Activated CD8-positive, alpha-beta memory T cell treated with anti-CD3 and anti-CD28 coated beads, Interleukin-2, amount 10 ng/mL, durations not matched to agents 7 days and 5 days (primary cell): ENCODE data around the gene PACSIN1. TPM values are rescaled to one million over a fixed set of nuclear protein-coding genes. Genes with fewer than 3 reads are reported as not detected.

Source experiments
- ATAC-seq: fragments of 150-1000 bp; cut with Tn5 transposase; one replicate; pipeline ENCODE4 v1.10.0; 2021; ENCODE audit warnings: moderate library complexity
- CTCF ChIA-PET: fragments of 350-600 bp; sonication (Branson Sonifier 250); formaldehyde crosslinking; loops from one replicate; lab custom pipeline; 2021; ENCODE audit warnings: antibody characterized with exemption; lab: Charles Lee
- DNase-seq: peaks from one replicate; pipeline ENCODE4 v3.0.0-alpha.2; 2020
- H3K27ac Mint-ChIP-seq: one replicate; pipeline ENCODE4 v1.8.0; 2021; ENCODE audit warnings: mild to moderate bottlenecking, mixed read lengths
- H3K27me3 Mint-ChIP-seq: one replicate; pipeline ENCODE4 v1.8.0; 2021; ENCODE audit warnings: mixed read lengths
- H3K36me3 Mint-ChIP-seq: one replicate; pipeline ENCODE4 v1.8.0; 2021; ENCODE audit warnings: mild to moderate bottlenecking, mixed read lengths
- H3K4me1 Mint-ChIP-seq: one replicate; pipeline ENCODE4 v1.8.0; 2021; ENCODE audit warnings: mixed read lengths
- H3K4me3 Mint-ChIP-seq: one replicate; pipeline ENCODE4 v1.8.0; 2021; ENCODE audit warnings: mild to moderate bottlenecking, moderate library complexity, mixed read lengths
- H3K9me3 Mint-ChIP-seq: one replicate; pipeline ENCODE4 v1.8.0; 2022; ENCODE audit warnings: low read depth, mixed read lengths
- total RNA-seq, 2 experiments: library from RNA; stranded (reverse); gene quantifications; one replicate each; pipeline ENCODE4 v1.2.3, GENCODE V29; 2021

The PACSIN1 gene
- total RNA-seq, 2 experiments from 2014 or later, result 0.59 to 2.2 TPM

DNA sequence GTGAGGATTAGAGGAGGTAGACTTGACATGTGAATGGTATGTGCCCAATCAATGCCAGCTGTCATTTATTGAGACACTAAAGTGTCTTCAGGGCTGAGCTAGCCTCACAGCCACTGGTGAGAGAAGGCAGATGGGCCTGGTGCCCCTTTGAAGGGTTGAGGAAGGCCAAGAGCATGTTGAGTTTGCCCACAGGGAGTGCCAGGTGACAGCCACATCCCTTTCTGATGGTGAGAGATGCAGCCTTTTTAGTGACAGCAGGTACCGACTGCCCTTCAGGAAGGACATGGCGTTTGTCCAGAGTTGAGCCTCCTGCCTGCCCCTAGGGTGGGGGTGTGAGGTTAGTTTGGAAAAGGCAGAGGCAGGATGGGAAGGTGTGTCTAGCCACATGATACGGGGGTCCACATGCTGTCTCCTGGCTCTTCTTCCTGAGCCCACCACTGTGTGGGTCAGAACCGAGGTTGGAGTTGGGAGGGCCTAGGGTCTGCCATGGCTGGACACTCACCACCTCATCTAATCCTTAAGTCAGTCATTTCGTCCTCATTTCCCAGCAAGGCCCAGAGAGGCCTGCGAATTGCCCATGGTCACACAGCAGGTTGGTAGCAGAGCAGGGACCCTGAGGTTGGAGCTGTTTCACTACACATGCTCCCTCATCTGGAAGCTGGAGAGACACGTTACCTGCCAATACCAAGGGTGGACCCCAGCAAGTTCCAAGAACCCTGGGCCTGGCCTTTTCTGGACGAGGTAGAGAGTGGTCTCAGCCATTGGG, 57.7 kb downstream of the PACSIN1 start:
- Mint-ChIP-seq H3K4me1 (peaks cover 5% of the 10 kb centered on the region), H3K27ac (no peak overlapping the region), H3K36me3 (no peaks in the 10 kb centered on the region), H3K4me3 (no peak overlapping the region), H3K27me3 (no peaks in the 10 kb centered on the region), H3K9me3 (no peaks in the 10 kb centered on the region)
- DNase-seq (no peak), ATAC-seq (no peak)
- CTCF ChIA-PET, result interaction anchor here (0.9 to 1.1 kb wide), 2 partner anchors 85 to 360 kb away, joined by 3 to 5 read pairs; no protein-coding TSS in a partner anchor

DNA sequence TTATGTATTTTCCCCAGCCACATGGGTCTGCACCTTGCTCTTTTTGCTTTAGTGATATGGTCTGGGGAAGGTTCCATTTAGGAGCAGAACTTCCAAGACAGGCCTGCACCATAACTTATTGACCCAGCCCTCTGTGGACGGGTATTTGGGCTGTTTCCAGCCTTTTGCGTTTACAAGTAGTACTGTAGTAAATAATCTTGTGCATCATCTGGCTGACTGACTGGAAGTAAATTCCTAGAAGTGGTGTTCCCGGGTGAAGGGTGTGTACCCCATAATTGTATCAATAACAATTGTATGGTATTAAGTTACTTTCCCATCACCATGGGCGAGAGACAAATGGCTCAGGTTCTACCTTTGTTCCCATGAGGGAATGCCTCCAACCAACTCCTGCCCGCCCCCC, 58.6 kb downstream of the PACSIN1 start:
- DNase-seq (no peak), ATAC-seq (no peak)
- peaks cover 5% of the 10 kb centered on the region for H3K4me1 Mint-ChIP-seq
- H3K27ac Mint-ChIP-seq, result no peak overlapping the region
- no peaks in the 10 kb centered on the region for H3K27me3 Mint-ChIP-seq
- CTCF ChIA-PET, result no interaction called here
- no peak overlapping the region for H3K4me3 Mint-ChIP-seq
- H3K36me3 Mint-ChIP-seq, result no peaks in the 10 kb centered on the region
- H3K9me3 Mint-ChIP-seq, result no peaks in the 10 kb centered on the region

DNA sequence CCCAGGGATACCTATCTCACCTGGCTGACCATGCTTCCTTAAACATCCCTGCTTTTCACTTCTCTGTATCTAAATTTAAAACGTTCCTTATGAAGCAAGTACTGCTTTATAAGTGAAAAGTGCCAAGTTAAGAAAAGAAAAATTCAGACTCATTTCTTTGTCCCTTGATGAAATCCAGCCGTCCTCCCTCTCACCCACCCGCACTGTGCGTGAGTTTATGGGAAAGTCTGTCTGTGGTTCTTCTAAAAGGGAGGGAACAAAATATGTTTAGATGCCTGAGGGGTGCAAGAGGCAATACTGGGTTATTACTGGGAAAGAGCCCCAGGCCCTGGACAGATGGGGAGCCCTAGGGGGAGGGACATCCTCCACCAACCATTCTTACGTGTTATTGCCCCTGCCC, 59.1 kb downstream of the PACSIN1 start:
- DNase-seq (no peak), ATAC-seq (no peak)
- Mint-ChIP-seq H3K4me1 (peaks cover 5% of the 10 kb centered on the region), H3K4me3 (no peak overlapping the region), H3K27me3 (no peaks in the 10 kb centered on the region), H3K36me3 (no peaks in the 10 kb centered on the region), H3K27ac (no peak overlapping the region), H3K9me3 (no peaks in the 10 kb centered on the region)
- CTCF ChIA-PET, result no interaction called here

DNA sequence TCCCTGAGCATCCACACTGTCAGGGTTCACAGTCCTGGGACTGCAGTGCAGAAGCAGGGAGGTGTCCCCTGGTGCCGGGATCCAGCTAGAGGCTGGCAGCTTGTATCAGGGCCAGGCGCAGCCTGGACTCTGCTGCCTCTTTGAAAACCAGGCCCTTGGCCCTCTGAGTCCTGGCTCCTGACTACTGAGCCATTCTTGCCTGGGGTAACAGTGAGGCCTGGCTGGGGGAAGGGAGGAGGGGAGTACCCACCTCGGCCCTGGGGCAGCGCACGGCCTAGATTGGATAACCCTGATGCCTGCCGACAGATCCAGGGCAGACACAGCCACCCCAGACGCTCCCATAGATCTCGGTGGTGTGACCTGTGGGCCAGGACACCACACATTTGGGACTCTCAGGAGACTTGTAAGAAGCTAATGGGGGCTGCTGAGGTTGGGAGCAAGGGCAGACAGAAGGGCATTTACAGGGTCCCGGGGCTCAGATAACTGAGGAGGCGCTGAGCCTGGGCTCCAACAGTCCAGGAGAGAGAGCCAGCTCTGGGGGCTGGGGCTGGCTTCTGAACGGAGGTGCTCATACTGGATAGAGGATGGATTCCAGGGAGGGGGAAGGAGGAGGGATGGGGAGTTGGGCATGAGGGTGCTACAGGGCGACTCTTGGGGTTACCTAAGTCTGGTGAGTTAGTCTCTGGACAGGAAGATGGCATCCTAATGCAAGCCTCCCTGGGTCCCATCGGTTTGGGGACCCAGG, 59.7 kb downstream of the PACSIN1 start:
- no peak for DNase-seq
- Mint-ChIP-seq H3K9me3 (no peaks in the 10 kb centered on the region), H3K4me3 (no peak overlapping the region), H3K4me1 (peaks cover 5% of the 10 kb centered on the region), H3K27me3 (no peaks in the 10 kb centered on the region), H3K36me3 (no peaks in the 10 kb centered on the region), H3K27ac (no peak overlapping the region)
- CTCF ChIA-PET, result interaction anchor here (0.9 to 2.9 kb wide), 2 partner anchors 66 to 83 kb away, joined by 3 to 26 read pairs; no protein-coding TSS in a partner anchor
- no peak for ATAC-seq

- DNase-seq (no peak), ATAC-seq (no peak)
- Mint-ChIP-seq H3K9me3 (no peaks in the 10 kb centered on the region), H3K36me3 (no peaks in the 10 kb centered on the region), H3K4me1 (peaks cover 5% of the 10 kb centered on the region), H3K27ac (no peak overlapping the region), H3K4me3 (no peak overlapping the region), H3K27me3 (no peaks in the 10 kb centered on the region)
- CTCF ChIA-PET, result interaction anchor here (0.6 to 2.9 kb wide), 6 partner anchors 26 to 613 kb away, joined by 3 to 26 read pairs (median 3); partner anchors contain the start of gene SMIM29
These were observed 60.5 kb downstream of the PACSIN1 start for GRCh38 chr6:34526241-34526972.

DNA sequence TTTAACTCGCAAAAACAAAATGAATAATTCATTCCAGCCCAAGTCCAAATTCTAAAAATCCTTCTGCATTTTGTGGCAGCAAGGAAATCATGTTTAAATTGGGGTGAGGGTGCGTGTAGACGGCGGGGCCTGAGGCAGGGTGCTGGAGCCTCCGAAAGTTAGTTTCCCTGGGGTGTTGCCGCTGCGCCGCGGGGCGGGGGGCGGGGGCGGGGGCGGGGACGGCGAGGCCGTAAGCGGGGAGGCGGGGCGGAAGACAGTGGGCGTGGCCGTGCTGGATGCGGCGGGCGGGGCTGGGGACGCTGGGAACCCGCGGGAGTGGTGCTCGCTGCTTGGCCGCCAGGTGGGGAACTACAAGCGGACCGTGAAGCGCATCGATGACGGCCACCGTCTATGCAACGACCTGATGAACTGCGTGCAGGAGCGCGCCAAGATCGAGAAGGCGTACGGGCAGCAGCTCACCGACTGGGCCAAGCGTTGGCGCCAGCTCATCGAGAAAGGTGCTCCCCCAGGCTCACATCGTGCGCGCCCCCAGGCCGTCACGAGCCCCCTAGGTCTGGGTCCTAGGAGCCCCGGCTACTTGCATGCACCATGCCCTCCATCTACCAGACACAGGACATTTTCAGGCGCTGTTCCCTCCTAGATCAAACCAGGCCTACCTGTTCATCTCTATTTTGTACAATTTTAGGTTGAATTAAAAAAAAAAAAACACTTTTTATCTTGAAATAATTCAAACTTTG, 61.3 kb downstream of the PACSIN1 start:
- H3K4me3 Mint-ChIP-seq, result no peak overlapping the region
- no peak overlapping the region for H3K27ac Mint-ChIP-seq
- CTCF ChIA-PET, result interaction anchor here (0.6 to 2.9 kb wide), 10 partner anchors 8 to 612 kb away, joined by 3 to 26 read pairs (median 3); partner anchors contain the start of gene SMIM29

DNA sequence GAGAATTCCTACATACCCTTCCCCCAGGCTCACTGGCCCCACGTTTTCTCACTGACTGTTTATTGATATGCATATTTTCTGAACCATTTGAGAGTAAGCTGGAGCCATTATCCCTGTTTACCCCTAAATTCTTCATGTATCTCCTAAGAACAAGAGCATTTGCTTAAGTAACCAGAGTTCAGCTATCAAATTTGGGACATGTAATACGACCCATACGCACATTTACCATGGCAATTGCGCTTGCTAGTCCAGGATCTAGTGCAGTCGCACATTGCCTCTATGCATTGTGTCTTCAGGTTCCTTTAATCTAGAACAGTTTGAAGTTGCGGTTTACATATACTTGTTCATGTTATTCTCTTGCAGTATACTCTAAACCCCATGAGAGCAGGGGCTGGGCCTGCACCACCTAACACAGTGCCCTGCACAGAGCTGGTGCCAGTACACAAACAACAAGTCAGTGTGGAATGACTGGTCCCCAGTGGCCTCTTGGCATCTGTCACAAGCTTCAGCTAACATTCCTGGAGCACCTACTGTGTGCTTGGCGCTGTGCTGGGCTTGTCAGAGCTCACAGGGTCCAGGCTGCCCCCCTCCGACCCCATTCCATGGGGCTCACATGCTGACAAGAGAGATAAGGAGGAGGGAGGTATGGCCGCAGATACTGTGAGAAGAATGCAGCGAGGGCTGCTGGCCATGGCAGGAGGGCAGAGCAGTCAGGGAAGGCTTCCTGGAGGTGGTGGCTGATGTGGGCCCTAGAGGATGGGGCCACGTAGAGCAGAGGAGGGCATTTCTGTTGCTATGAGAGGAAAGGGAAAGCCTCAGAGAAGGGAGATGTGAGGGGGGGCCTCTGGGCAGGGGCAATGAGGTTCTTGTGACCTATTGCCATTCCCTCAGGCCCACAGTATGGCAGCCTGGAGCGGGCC, 62.1 kb downstream of the PACSIN1 start:
- H3K9me3 Mint-ChIP-seq, result no peaks in the 10 kb centered on the region
- ATAC-seq (no peak), DNase-seq (no peak)
- no peak overlapping the region for H3K27ac Mint-ChIP-seq
- no peaks in the 10 kb centered on the region for H3K27me3 Mint-ChIP-seq
- no peaks in the 10 kb centered on the region for H3K36me3 Mint-ChIP-seq
- CTCF ChIA-PET, result interaction anchor here (0.7 to 2.9 kb wide), 8 partner anchors 9 to 612 kb away, joined by 3 to 26 read pairs (median 4); no protein-coding TSS in a partner anchor
- peaks cover 5% of the 10 kb centered on the region for H3K4me1 Mint-ChIP-seq
- no peak overlapping the region for H3K4me3 Mint-ChIP-seq

More for the DNA sequence above, 61.3 kb downstream of the PACSIN1 start:
- H3K36me3 Mint-ChIP-seq, result no peaks in the 10 kb centered on the region
- H3K4me1 Mint-ChIP-seq, result peaks cover 5% of the 10 kb centered on the region
- H3K9me3 Mint-ChIP-seq, result no peaks in the 10 kb centered on the region
- peak; percentile 96 for DNase-seq
- ATAC-seq, result peak; percentile 98
- H3K27me3 Mint-ChIP-seq, result no peaks in the 10 kb centered on the region

- Mint-ChIP-seq H3K4me1 (peaks cover 5% of the 10 kb centered on the region), H3K4me3 (no peak overlapping the region), H3K36me3 (no peaks in the 10 kb centered on the region), H3K27ac (no peak overlapping the region), H3K9me3 (no peaks in the 10 kb centered on the region), H3K27me3 (no peaks in the 10 kb centered on the region)
- DNase-seq (no peak), ATAC-seq (no peak)
- CTCF ChIA-PET, result interaction anchor here (0.7 to 1.7 kb wide), 3 partner anchors 9 to 611 kb away, joined by 3 to 4 read pairs (median 4); no protein-coding TSS in a partner anchor
These were observed 63.3 kb downstream of the PACSIN1 start for GRCh38 chr6:34528996-34529664.

DNA sequence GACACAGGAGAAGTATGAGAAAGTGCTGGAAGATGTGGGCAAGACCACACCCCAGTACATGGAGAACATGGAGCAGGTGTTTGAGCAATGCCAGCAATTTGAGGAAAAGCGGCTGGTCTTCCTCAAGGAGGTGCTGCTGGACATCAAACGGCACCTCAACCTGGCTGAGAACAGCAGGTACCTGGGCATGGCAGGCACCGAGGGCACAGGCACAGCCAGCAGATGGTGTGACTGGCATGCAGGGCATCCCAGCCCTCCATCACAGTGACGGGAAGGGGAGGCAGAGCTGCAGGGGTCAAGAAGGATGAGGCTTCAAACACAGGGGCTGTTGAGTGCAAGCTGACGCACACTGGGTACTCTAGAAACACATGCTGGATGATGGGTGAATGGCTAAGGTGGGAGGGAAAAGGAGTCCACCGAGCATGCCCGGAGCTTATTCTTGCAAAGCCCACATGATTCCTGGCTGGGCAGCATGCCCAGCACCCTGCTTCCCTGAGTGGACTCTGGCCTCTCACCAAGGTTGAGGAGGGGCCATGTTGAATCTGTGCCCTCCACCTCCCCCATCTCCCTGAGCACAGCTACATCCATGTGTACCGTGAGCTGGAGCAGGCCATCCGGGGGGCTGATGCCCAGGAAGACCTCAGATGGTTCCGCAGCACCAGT, 63.9 kb downstream of the PACSIN1 start:
- Mint-ChIP-seq H3K9me3 (no peaks in the 10 kb centered on the region), H3K4me1 (peaks cover 5% of the 10 kb centered on the region), H3K27ac (no peak overlapping the region), H3K4me3 (no peak overlapping the region), H3K27me3 (no peaks in the 10 kb centered on the region), H3K36me3 (no peaks in the 10 kb centered on the region)
- CTCF ChIA-PET, result interaction anchor here (0.7 to 1.6 kb wide), 2 partner anchors 9 to 80 kb away, joined by 3 to 4 read pairs; no protein-coding TSS in a partner anchor
- no peak for ATAC-seq
- DNase-seq, result no peak

DNA sequence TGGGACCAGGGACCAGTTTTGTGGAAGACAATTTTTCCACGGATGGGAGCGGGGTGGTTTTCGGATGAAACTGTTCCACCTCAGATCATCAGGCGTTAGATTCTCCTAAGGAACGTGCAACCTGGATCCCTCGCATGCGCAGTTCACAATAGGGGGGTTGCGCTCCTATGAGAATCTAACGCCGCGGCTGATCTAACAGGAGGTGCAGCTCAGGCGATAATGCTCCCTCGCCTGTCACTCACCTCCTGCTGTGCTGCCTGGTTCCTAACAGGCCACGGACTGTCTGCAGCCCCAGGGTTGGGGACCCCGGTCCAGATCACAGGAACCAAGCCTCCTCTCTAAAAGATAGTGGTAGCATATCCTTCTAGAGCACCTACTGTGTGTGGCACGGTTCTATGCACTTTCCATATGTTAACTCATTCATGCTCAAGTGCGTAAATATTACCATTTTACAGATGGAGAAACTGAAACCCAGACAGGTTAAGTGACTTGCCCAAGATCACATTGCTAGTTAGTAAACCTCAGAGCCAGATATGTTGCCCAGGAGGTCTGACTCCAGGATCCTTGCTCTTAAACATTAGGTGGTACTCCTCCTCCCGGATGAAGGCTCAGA, 65.0 kb downstream of the PACSIN1 start:
- Mint-ChIP-seq H3K4me3 (no peak overlapping the region), H3K27me3 (no peaks in the 10 kb centered on the region), H3K27ac (no peak overlapping the region), H3K4me1 (peaks cover 5% of the 10 kb centered on the region), H3K9me3 (no peaks in the 10 kb centered on the region), H3K36me3 (no peaks in the 10 kb centered on the region)
- CTCF ChIA-PET, result interaction anchor here (1.3 kb wide), 1 partner anchor 78 kb away, joined by 3 read pairs; no protein-coding TSS in a partner anchor
- DNase-seq (no peak), ATAC-seq (no peak)
